ENCODE results near the gene TLK1.

The TLK1 gene

DNA sequence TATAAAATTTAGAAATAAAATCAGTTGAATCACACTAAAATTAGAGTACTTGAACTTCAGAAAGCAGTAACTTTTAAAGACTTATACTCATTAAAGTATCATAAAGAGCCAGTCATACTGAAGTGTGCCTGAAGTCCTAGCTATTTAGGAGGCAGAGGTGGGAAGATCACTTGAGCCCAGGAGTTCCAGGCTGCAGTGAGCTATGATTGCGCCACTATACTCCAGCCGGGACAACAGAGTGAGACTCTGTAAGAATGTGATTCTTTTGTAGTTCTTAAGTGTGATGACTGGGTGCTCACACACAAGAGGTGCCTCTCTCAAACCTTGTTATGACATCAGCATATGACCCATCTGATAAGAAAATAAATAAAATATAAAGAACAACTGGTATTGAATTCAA lies 14.6 kb downstream of the TLK1 start:
- Mint-ChIP-seq H3K27me3 (no peaks in the 10 kb centered on the region), H3K36me3 (peaks cover 16 to 40% of the 10 kb centered on the region in 2 donors), H3K4me1 (peaks cover 53 to 90% of the 10 kb centered on the region in 2 donors), H3K27ac (no peak overlapping the region), H3K4me3 (no peak overlapping the region), H3K9me3 (peaks cover 0 to 5% of the 10 kb centered on the region in 2 donors)
- ATAC-seq (replicated peaks) = no peak
- no peak for DNase-seq

DNA sequence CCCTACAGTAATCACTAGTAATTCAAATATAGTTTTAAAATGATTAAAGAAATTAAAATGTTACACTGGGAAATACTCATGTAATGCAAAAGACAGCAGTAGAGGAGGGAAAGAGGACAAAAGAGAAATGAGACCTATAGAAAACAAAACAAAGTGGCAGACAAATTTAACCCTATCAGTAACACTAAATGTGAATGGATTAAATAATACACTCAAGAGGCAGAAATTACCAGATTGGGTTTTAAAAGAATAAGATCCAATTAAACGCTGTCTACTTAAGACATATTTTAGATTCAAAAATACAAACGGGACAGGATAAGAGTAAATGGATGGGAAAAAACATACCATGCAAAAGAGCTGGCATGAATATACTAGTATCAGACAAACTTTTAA lies 17.0 kb downstream of the TLK1 start:
- no peak for DNase-seq
- no peak for ATAC-seq (replicated peaks)
- Mint-ChIP-seq H3K36me3 (peaks cover 11 to 31% of the 10 kb centered on the region in 2 donors), H3K4me3 (no peak overlapping the region), H3K9me3 (no peaks in the 10 kb centered on the region), H3K27me3 (no peaks in the 10 kb centered on the region), H3K4me1 (peaks cover 49 to 86% of the 10 kb centered on the region in 2 donors), H3K27ac (no peak overlapping the region)

DNA sequence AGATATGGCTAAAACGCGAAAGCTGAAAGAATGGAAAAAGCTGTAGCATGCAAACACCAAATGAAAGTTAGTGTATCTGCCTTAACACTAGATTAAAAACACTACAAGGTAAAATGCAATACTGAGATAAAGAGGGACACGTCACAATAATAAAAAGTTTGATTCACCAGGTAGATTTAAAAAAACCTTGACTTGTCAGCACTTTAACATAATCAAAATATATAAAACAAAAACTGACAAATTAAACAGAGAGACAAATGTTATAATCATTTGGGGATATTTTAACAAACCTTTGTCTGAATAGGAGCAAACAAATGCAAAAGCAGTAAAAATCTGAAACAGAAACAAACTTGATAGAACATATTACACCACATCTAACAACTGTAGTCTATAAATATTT lies 18.3 kb downstream of the TLK1 start:
- ATAC-seq (replicated peaks) (no peak), DNase-seq (no peak)
- Mint-ChIP-seq H3K4me1 (peaks cover 42 to 76% of the 10 kb centered on the region in 2 donors), H3K27ac (no peak overlapping the region), H3K36me3 (peaks cover 11 to 24% of the 10 kb centered on the region in 2 donors), H3K27me3 (no peaks in the 10 kb centered on the region), H3K4me3 (no peak overlapping the region), H3K9me3 (no peaks in the 10 kb centered on the region)

DNA sequence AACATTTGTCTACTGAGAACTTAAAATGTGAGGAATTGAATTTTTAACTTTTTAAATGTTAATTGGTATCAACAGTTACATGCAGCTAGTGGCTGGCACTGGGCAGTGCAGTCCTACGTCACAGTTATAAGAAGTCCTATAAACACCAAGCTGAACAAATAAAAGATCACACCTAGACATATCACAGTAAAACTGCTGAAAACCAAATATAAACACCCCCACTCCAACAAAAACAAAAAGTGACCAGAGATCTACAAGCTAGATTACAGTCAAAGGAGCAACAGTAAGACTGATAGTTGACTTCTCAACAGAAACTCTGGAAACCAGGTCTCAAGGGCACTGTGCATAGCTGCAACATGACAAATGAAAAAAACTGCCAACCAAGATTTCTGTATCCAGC lies 19.4 kb downstream of the TLK1 start:
- Mint-ChIP-seq H3K27ac (peak overlapping the region; percentile 33), H3K4me1 (peaks cover 37 to 75% of the 10 kb centered on the region in 2 donors), H3K27me3 (no peaks in the 10 kb centered on the region), H3K36me3 (peaks cover 12 to 25% of the 10 kb centered on the region in 2 donors), H3K9me3 (no peaks in the 10 kb centered on the region), H3K4me3 (peak overlapping the region in 1 of 2 donors; percentile 33)
- ATAC-seq (replicated peaks) (no peak), DNase-seq (no peak)

DNA sequence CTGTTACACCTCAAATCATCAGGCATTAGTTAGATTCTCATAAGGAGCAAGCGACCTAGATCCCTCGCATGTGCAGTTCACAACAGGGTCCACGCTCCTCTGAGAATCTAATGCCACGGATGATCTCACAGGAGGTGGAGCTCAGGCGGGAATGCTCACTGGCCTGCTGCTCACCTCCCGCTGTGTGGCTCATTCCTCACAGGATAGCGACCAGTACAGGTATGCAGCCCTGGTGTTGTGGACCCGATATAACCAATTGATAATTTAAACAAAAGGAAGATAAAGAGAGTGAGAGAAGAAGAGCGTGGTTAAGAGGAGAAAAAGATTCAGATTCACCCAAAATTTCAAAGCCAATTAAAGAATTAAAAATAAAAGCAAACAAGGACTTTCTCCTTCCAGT lies 20.8 kb downstream of the TLK1 start:
- peaks cover 13 to 28% of the 10 kb centered on the region in 2 donors for H3K36me3 Mint-ChIP-seq
- DNase-seq = no peak
- H3K27ac Mint-ChIP-seq = no peak overlapping the region
- H3K4me3 Mint-ChIP-seq = peak overlapping the region in 1 of 2 donors; percentile 48
- no peaks in the 10 kb centered on the region for H3K9me3 Mint-ChIP-seq
- H3K4me1 Mint-ChIP-seq = peaks cover 39 to 70% of the 10 kb centered on the region in 2 donors
- H3K27me3 Mint-ChIP-seq = no peaks in the 10 kb centered on the region
- no peak for ATAC-seq (replicated peaks)

DNA sequence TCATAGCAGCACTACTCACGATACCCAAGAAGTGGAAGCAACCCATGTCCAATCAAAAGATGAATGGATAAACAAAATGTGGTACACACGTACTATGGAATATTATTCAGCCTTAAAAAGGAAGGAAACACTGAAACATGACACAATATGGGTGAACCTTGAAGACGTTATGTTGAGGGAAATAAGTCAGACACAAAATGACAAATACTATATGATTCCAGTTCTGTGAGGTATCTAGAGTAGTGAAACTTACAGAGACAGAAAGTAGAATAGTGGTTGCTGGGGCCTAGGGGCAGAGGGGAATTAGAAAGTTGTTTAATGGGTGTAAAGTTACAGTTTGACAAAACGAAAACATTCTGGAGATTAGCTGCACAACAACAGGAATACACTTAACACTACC lies 24.7 kb downstream of the TLK1 start:
- DNase-seq (no peak), ATAC-seq (replicated peaks) (peak in 1 of 2 donors; percentile 53)
- Mint-ChIP-seq H3K4me1 (peaks cover 32 to 60% of the 10 kb centered on the region in 2 donors), H3K9me3 (peaks cover 0 to 2% of the 10 kb centered on the region in 2 donors), H3K27me3 (no peaks in the 10 kb centered on the region), H3K4me3 (peak overlapping the region in 1 of 2 donors; percentile 55), H3K27ac (peak overlapping the region; percentile 86), H3K36me3 (peaks cover 18 to 22% of the 10 kb centered on the region in 2 donors)

DNA sequence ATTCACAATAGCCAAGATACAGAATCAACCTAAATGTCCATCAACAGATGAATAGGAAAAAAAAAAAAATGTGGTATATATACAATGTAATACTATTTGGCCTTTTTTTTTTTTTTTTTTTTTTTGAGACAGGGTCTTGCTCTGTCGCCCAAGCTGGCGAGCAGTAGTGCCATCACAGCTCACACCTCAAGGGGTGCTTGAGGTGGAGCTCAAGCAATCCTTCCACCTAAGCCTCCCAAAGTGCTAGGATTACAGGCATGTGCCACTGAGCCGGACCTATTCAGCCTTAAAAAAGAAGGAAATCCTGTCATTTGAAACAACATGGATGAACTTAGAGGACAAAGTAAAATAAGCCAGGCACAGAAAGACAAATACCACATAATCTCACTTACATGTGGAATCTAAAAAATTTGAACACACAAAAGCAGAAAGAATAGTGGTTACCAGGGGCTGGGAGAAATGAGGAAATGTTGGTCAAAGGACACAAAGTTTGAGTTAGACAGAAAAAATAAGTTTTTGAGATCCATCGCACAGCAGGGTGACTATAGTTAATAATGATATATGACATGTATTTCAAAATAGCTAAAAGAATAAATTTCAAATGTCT lies 26.0 kb downstream of the TLK1 start:
- Mint-ChIP-seq H3K27ac (no peak overlapping the region), H3K27me3 (no peaks in the 10 kb centered on the region), H3K4me3 (peak overlapping the region in 1 of 2 donors; percentile 36), H3K9me3 (peaks cover 0 to 2% of the 10 kb centered on the region in 2 donors), H3K4me1 (peaks cover 34 to 58% of the 10 kb centered on the region in 2 donors), H3K36me3 (peaks cover 15 to 19% of the 10 kb centered on the region in 2 donors)
- no peak for ATAC-seq (replicated peaks)
- no peak for DNase-seq

DNA sequence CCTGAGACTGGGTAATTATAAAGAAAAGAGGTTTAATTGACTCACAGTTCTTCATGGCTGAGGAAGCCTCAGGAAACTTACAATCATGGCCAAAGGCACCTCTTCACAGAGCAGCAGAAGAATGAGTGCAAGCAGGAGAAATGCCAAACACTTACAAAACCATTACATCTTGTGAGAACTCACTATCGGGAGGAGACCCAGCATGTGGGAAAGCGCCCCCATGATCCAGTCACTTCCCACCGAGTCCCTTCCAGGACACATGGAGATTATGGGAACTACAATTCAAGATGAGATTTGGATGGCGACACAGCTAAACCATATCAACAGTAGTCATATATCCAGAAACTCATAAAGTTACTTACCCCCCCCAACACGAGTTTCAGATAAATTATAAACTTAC lies 28.6 kb downstream of the TLK1 start:
- no peak overlapping the region for H3K27ac Mint-ChIP-seq
- peaks cover 0 to 2% of the 10 kb centered on the region in 2 donors for H3K9me3 Mint-ChIP-seq
- ATAC-seq (replicated peaks) (no peak), DNase-seq (no peak)
- H3K36me3 Mint-ChIP-seq = peaks cover 15 to 22% of the 10 kb centered on the region in 2 donors
- peaks cover 35 to 64% of the 10 kb centered on the region in 2 donors for H3K4me1 Mint-ChIP-seq
- H3K4me3 Mint-ChIP-seq = no peak overlapping the region
- no peaks in the 10 kb centered on the region for H3K27me3 Mint-ChIP-seq

DNA sequence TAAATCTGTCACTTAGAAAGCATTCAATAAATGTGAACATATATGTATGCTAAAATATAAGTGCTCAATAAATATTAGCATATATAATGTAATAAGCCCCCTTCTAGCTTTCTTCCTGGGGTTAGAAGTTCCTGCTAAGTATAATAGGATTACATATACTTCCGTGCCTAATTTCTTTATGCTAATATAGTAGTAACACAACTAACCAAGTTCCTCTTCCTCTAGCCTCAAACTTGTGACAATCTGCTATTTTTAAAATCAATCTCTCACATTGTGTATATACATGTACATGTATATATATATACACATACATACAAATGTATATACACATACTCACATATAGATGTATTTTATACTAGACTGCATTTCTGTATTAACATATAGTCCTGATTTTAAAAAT lies 32.2 kb downstream of the TLK1 start:
- peak; percentile 49 to 50 for ATAC-seq (replicated peaks)
- Mint-ChIP-seq H3K4me3 (no peak overlapping the region), H3K27ac (no peak overlapping the region), H3K27me3 (no peaks in the 10 kb centered on the region), H3K4me1 (peaks cover 33 to 61% of the 10 kb centered on the region in 2 donors), H3K9me3 (peaks cover 0 to 2% of the 10 kb centered on the region in 2 donors), H3K36me3 (peaks cover 10 to 18% of the 10 kb centered on the region in 2 donors)
- DNase-seq = no peak

DNA sequence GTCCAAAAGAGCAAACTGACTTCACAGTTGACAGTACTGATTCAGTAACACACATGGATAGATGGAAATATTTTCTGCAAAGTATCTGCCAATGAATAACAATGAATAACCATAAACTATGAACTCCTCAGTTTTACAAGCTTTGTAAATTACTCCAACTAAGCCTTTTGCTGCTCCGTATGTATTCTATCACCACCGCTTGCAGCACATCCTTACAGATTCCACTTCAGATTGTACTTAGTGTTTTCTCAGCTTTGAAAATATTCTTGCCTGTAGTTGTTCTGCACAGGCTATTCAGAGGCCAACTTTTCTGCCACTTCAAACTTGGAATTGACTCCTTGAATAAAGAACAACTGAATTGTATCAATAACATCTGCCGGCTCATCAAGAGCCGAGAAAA lies 36.2 kb downstream of the TLK1 start:
- no peak overlapping the region for H3K4me3 Mint-ChIP-seq
- peaks cover 26 to 55% of the 10 kb centered on the region in 2 donors for H3K4me1 Mint-ChIP-seq
- peaks cover 7 to 17% of the 10 kb centered on the region in 2 donors for H3K36me3 Mint-ChIP-seq
- H3K27me3 Mint-ChIP-seq = no peaks in the 10 kb centered on the region
- no peak for ATAC-seq (replicated peaks)
- no peak for DNase-seq
- H3K27ac Mint-ChIP-seq = no peak overlapping the region
- peaks cover 0 to 3% of the 10 kb centered on the region in 2 donors for H3K9me3 Mint-ChIP-seq

DNA sequence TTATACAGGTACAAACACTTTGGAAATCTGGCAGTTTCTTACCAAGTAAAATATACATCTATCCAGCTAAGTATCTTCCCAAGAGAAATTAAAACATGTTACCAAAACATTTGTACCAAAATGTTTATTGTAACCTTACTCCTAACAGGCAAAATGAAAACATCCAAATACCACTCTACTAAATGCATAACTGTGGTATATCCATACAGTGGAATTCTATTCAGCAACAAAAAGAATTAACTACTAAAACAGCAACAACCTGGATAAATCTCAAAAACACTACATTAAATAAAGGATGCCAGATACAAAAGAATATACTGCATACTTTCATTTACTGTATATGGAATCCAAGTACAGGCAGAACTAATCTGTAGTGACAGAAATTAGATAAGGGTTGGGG lies 51.1 kb downstream of the TLK1 start:
- peaks cover 0 to 4% of the 10 kb centered on the region in 2 donors for H3K9me3 Mint-ChIP-seq
- peaks cover 49 to 71% of the 10 kb centered on the region in 2 donors for H3K36me3 Mint-ChIP-seq
- H3K4me3 Mint-ChIP-seq = no peak overlapping the region
- peaks cover 30 to 60% of the 10 kb centered on the region in 2 donors for H3K4me1 Mint-ChIP-seq
- DNase-seq (no peak), ATAC-seq (replicated peaks) (no peak)
- H3K27me3 Mint-ChIP-seq = no peaks in the 10 kb centered on the region
- H3K27ac Mint-ChIP-seq = peak overlapping the region; percentile 85

DNA sequence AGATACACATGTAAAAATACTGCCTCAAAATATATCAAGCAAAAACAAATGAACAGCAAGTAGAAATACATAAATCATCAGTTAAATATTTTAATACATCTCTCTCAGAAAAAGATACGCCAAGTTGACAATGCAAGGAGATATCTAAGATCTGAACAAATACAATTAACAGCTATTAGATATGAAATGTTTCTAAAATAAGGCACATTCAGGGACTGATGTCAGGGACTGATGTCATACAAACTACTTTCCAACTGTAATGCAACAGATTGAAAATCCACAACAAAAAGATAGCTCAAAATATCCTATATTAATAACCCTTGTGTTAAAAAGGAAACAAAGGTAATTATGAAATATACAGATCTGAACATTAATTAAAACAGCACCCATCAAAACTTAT lies 51.7 kb downstream of the TLK1 start:
- Mint-ChIP-seq H3K27ac (no peak overlapping the region), H3K9me3 (peaks cover 0 to 4% of the 10 kb centered on the region in 2 donors), H3K27me3 (no peaks in the 10 kb centered on the region), H3K4me3 (no peak overlapping the region), H3K4me1 (peaks cover 27 to 61% of the 10 kb centered on the region in 2 donors), H3K36me3 (peaks cover 48 to 69% of the 10 kb centered on the region in 2 donors)
- DNase-seq (no peak), ATAC-seq (replicated peaks) (no peak)

DNA sequence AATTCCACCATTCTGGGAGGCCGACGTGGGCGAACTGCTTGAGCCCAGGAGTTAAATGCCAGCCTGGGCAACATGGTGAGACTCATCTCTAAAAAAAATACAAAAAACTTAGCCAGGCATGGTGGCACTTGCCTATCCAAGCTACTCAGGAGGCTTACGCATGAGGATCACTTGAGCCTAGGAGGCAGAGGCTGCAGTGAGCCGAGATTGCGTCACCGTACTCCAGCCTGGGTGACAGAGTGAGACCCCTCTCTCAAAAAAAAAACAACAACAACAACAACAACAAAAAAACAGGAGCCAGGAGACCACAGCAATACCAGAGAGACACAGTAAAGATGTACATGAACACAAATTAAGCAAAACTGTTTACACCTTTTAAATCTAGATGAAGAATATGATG lies 52.9 kb downstream of the TLK1 start:
- Mint-ChIP-seq H3K4me1 (peaks cover 30 to 70% of the 10 kb centered on the region in 2 donors), H3K36me3 (peaks cover 50 to 77% of the 10 kb centered on the region in 2 donors), H3K9me3 (peaks cover 0 to 4% of the 10 kb centered on the region in 2 donors), H3K27me3 (no peaks in the 10 kb centered on the region), H3K4me3 (no peak overlapping the region), H3K27ac (peak overlapping the region; percentile 80)
- ATAC-seq (replicated peaks) (no peak), DNase-seq (no peak)

DNA sequence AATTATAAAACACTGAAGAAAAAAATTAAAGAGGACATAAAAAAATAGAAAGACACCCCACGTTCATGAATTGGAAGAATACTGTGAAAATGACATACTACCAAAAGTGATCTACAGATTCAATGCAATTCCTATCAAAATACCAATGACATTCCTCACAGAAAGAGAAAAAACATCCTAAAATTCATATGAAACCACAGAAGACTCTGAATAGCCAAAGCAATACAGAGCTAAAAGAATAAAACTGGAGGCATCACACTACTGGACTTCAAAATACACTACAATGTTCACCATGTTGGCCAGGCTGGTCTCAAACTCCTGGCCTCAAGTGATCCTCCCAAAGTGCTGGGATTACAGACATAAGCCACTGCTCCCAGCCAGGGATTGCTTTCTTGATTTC lies 56.3 kb downstream of the TLK1 start:
- no peak for DNase-seq
- ATAC-seq (replicated peaks) = no peak
- peaks cover 61 to 77% of the 10 kb centered on the region in 2 donors for H3K36me3 Mint-ChIP-seq
- peaks cover 0 to 8% of the 10 kb centered on the region in 2 donors for H3K9me3 Mint-ChIP-seq
- peaks cover 23 to 68% of the 10 kb centered on the region in 2 donors for H3K4me1 Mint-ChIP-seq
- H3K27me3 Mint-ChIP-seq = no peaks in the 10 kb centered on the region
- no peak overlapping the region for H3K27ac Mint-ChIP-seq
- H3K4me3 Mint-ChIP-seq = no peak overlapping the region

DNA sequence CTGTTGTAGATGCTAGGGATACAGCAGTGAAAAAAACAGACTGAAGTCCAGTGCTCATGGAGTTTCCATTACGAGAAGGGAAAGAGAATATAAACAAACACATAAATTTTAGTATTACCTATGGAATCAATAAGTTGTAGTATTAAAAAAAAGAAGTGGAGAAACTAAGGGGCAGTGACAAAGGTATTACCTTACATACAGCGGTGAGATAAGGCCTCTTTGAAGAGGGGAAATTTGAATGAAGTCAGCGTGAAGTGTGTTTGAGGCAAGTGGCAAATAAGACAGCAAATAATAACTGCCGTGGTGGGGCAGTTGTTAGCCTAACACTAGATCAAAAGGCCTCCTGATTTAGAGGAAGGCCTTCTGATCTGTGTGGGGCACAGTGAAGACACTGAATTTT lies 57.9 kb downstream of the TLK1 start:
- H3K27ac Mint-ChIP-seq = no peak overlapping the region
- peaks cover 5 to 18% of the 10 kb centered on the region in 2 donors for H3K9me3 Mint-ChIP-seq
- DNase-seq (no peak), ATAC-seq (replicated peaks) (no peak)
- peaks cover 21 to 56% of the 10 kb centered on the region in 2 donors for H3K4me1 Mint-ChIP-seq
- no peak overlapping the region for H3K4me3 Mint-ChIP-seq
- peaks cover 70 to 82% of the 10 kb centered on the region in 2 donors for H3K36me3 Mint-ChIP-seq
- H3K27me3 Mint-ChIP-seq = no peaks in the 10 kb centered on the region
